ENCODE results near the gene CDK14.

CDK14 gene

DNA sequence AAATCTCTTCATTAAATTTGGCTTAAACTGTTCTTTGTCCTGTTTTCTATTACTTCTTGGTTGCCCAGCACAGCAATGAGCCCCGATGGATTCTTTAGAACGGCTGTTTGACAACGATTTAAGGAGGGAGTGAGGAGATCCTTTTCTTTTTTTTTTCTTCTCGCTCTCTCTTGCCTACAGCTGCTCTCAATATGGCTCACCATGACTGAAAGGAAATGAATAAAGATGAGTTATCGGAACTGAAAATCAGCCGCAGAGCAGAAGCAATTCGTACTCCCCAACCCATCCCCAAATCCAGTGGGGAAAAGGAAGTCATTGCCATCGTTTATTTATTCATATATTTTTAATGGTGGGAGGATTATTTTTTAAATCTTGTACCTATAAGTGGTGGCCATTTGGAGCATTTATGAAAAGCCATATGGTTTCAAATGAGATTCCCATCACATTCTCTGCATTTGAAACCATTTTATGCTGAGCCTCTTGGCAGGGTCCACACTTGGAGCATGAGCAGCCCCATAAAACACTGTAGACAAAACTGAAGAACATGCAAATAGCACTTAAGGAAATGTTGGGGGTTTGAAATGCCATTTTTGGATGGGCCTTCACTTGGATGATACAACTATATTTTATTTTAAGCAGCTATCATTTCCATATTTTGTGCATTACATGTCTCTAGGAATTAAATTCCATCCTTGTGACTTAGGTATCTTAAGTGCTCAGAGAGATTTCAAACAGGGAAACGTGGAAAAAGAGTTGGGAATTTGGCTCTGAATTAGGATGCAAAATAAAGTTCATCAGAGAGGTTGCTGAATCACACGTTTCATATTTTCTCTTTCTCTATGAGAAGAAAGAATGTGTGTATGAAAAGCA is 560.4 kb downstream of the CDK14 start:
- no peak for TF ChIP-seq EP300 (IDR thresholded peaks at IDR 0.05; ENCODE audit: borderline replicate concordance)
- no peak for TF ChIP-seq CEBPB (IDR thresholded peaks at IDR 0.05)
- no peak for TF ChIP-seq TAF1 (IDR thresholded peaks at IDR 0.05; ENCODE audit: low read depth)
- TF ChIP-seq RAD21 (IDR thresholded peaks at IDR 0.05; ENCODE audit: low read depth), result no peak
- TF ChIP-seq FOXM1 (IDR thresholded peaks at IDR 0.05; ENCODE audit: borderline replicate concordance, low read depth), result no peak

DNA sequence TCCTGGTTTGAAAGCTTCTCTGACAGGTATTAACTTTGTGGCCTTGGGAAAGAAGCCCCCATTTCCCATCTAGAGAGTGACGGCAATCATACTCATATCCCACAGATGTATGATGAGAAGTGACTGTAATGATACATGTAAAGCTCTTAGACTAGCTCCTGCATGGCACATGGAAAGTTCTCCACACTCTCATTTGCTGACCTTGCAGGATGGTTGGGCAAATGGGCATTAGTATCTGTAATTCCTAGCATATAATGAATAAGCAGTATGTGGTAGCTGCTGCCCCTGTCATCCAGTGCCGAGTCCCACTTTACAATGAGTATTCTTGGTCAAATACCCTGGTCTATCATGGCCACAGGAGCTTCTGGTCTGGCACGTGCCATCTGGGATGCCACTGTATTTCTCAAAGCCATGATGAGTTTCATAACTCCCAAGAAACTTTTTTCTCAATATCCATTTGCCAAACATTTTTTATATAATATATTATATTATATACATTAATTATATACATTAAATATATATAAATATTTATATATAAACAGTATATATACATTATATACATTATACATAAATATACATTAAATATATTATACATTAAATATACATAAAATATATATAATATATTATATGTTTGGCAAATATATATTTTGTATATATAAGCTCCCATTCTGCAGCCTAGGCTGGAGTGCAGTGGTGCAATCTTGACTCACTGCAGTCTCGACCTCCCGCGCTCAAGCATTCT is 561.6 kb downstream of the CDK14 start:
- TF ChIP-seq, protein P1, sequence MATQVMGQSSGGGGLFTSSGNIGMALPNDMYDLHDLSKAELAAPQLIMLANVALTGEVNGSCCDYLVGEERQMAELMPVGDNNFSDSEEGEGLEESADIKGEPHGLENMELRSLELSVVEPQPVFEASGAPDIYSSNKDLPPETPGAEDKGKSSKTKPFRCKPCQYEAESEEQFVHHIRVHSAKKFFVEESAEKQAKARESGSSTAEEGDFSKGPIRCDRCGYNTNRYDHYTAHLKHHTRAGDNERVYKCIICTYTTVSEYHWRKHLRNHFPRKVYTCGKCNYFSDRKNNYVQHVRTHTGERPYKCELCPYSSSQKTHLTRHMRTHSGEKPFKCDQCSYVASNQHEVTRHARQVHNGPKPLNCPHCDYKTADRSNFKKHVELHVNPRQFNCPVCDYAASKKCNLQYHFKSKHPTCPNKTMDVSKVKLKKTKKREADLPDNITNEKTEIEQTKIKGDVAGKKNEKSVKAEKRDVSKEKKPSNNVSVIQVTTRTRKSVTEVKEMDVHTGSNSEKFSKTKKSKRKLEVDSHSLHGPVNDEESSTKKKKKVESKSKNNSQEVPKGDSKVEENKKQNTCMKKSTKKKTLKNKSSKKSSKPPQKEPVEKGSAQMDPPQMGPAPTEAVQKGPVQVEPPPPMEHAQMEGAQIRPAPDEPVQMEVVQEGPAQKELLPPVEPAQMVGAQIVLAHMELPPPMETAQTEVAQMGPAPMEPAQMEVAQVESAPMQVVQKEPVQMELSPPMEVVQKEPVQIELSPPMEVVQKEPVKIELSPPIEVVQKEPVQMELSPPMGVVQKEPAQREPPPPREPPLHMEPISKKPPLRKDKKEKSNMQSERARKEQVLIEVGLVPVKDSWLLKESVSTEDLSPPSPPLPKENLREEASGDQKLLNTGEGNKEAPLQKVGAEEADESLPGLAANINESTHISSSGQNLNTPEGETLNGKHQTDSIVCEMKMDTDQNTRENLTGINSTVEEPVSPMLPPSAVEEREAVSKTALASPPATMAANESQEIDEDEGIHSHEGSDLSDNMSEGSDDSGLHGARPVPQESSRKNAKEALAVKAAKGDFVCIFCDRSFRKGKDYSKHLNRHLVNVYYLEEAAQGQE (IDR thresholded peaks at IDR 0.05; ENCODE audit: low read depth), result no peak
- TF ChIP-seq MAX (IDR thresholded peaks at IDR 0.05), result no peak
- no peak for TF ChIP-seq TEAD4 (IDR thresholded peaks at IDR 0.05)
- TF ChIP-seq TAF1 (IDR thresholded peaks at IDR 0.05; ENCODE audit: low read depth), result no peak
- no peak for TF ChIP-seq TCF12 (IDR thresholded peaks at IDR 0.05; ENCODE audit: low read depth)
- TF ChIP-seq CREB1 (IDR thresholded peaks at IDR 0.05; ENCODE audit: low read depth), result no peak
- TF ChIP-seq EP300 (IDR thresholded peaks at IDR 0.05; ENCODE audit: borderline replicate concordance), result no peak
- no peak for TF ChIP-seq FOXM1 (IDR thresholded peaks at IDR 0.05; ENCODE audit: borderline replicate concordance, low read depth)
- no peak for TF ChIP-seq ZBTB7A (IDR thresholded peaks at IDR 0.05; ENCODE audit: low read depth)
- TF ChIP-seq EGR1 (IDR thresholded peaks at IDR 0.05), result no peak
- no peak for TF ChIP-seq CEBPB (IDR thresholded peaks at IDR 0.05)
- TF ChIP-seq RAD21 (IDR thresholded peaks at IDR 0.05; ENCODE audit: low read depth), result no peak
- no peak for TF ChIP-seq YY1 (IDR thresholded peaks at IDR 0.05; ENCODE audit: low read depth)

DNA sequence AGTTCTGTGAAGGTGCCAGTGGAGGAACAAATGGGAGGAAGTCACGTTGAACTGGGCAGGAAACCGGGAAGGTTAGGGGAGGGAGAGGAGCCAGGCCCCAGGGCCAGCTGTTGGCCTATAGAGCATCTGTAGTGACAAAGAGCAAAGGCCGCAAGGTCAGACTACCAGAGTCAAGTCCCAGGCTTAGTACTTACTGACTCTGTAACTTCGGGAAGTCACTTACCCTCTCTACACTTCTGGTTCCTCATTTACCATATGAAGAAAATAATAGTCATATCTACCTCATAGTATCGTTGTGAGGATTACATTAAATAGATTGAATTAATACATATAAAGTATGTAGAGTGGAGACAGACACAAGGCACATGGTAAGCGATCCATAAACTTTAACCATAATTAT is 566.3 kb downstream of the CDK14 start:
- no peak for TF ChIP-seq TEAD4 (IDR thresholded peaks at IDR 0.05)
- no peak for TF ChIP-seq TCF12 (IDR thresholded peaks at IDR 0.05; ENCODE audit: low read depth)
- TF ChIP-seq EGR1 (IDR thresholded peaks at IDR 0.05), result no peak
- no peak for TF ChIP-seq ZBTB7A (IDR thresholded peaks at IDR 0.05; ENCODE audit: low read depth)
- no peak for TF ChIP-seq RAD21 (IDR thresholded peaks at IDR 0.05; ENCODE audit: low read depth)
- TF ChIP-seq, protein P1 (IDR thresholded peaks at IDR 0.05; ENCODE audit: low read depth), result no peak
- no peak for TF ChIP-seq NFIC (IDR thresholded peaks at IDR 0.05)

DNA sequence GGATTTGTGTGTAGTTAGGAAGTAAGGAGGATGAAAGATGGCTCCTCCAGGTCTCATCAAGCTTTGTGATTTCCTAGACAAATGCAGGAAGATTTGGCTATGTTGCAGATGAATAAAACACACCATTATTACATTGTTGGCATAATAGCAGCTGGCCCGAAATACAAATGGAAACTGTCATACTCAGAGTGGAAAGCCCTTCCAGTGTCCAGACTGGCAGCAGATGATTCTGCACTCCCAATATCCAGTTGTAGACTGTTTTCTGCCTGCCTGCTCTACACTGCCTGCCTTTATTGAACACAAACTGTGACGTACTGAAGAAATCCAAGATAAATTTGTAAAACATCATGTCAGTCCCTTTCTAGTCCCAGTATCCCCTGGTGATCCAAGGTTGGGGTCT is 568.4 kb downstream of the CDK14 start:
- TF ChIP-seq CREB1 (IDR thresholded peaks at IDR 0.05; ENCODE audit: low read depth), result no peak
- TF ChIP-seq YY1 (IDR thresholded peaks at IDR 0.05; ENCODE audit: low read depth), result no peak
- TF ChIP-seq USF1 (IDR thresholded peaks at IDR 0.05), result no peak
- no peak for TF ChIP-seq RAD21 (IDR thresholded peaks at IDR 0.05; ENCODE audit: low read depth)
- no peak for TF ChIP-seq TCF12 (IDR thresholded peaks at IDR 0.05; ENCODE audit: low read depth)
- TF ChIP-seq FOXM1 (IDR thresholded peaks at IDR 0.05; ENCODE audit: borderline replicate concordance, low read depth), result no peak
- no peak for TF ChIP-seq NFIC (IDR thresholded peaks at IDR 0.05)
- TF ChIP-seq, protein P1 (IDR thresholded peaks at IDR 0.05; ENCODE audit: low read depth), result no peak
- TF ChIP-seq CEBPB (IDR thresholded peaks at IDR 0.05), result no peak
- no peak for TF ChIP-seq MAX (IDR thresholded peaks at IDR 0.05)
- TF ChIP-seq ZBTB7A (IDR thresholded peaks at IDR 0.05; ENCODE audit: low read depth), result no peak
- TF ChIP-seq EP300 (IDR thresholded peaks at IDR 0.05; ENCODE audit: borderline replicate concordance), result no peak
- TF ChIP-seq TEAD4 (IDR thresholded peaks at IDR 0.05), result no peak
- no peak for TF ChIP-seq EGR1 (IDR thresholded peaks at IDR 0.05)
- TF ChIP-seq TAF1 (IDR thresholded peaks at IDR 0.05; ENCODE audit: low read depth), result no peak
